Hepatocyte (in vitro differentiated cells): ENCODE data around the gene TTC33.

Experiments
- EZH2 ChIP-seq: fragments of 200-600 bp; sonication (generic); IDR thresholded peaks from 2 replicates; pipeline ENCODE4 v1.6.1; 2016; ENCODE audit warnings: antibody characterized with exemption, mild to moderate bottlenecking, borderline replicate concordance
- TF ChIP-seq, protein P1 (sequence below): fragments of 200-600 bp; sonication (generic); IDR thresholded peaks from 2 replicates; pipeline ENCODE4 v1.5.1; 2016; ENCODE audit warnings: antibody characterized with exemption, mild to moderate bottlenecking; ENCODE audit not compliant: poor library complexity

DNA sequence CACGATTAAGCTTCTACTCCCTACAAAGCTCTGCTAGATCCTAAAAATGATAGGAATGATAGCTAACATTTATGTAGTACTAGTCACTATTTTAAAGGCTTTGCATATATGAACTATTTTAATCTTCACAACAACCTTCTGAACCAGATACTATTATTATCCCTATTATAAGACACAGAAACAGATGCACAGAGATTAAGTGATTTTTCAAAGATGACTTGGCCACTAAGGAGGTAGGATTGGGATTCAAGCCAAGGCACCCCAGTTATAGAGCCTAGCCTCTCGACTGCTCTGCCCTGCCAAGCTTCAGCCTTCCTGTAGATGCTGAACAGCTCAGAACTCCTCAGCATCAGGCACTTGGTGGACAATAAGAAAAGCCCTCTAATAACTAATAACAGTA lies 277.0 kb downstream of the TTC33 start:
- TF ChIP-seq, protein P1, sequence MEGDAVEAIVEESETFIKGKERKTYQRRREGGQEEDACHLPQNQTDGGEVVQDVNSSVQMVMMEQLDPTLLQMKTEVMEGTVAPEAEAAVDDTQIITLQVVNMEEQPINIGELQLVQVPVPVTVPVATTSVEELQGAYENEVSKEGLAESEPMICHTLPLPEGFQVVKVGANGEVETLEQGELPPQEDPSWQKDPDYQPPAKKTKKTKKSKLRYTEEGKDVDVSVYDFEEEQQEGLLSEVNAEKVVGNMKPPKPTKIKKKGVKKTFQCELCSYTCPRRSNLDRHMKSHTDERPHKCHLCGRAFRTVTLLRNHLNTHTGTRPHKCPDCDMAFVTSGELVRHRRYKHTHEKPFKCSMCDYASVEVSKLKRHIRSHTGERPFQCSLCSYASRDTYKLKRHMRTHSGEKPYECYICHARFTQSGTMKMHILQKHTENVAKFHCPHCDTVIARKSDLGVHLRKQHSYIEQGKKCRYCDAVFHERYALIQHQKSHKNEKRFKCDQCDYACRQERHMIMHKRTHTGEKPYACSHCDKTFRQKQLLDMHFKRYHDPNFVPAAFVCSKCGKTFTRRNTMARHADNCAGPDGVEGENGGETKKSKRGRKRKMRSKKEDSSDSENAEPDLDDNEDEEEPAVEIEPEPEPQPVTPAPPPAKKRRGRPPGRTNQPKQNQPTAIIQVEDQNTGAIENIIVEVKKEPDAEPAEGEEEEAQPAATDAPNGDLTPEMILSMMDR, result no peak
- no peak for TF ChIP-seq EZH2
